NB4 (cell line): ENCODE data around the gene CXCR2.

Source experiments
- CTCF ChIP-seq: IDR thresholded peaks from one replicate; pipeline ENCODE4 v1.5.1; 2012; ENCODE audit warnings: low read depth, low read length
- MYC ChIP-seq: IDR thresholded peaks from 2 replicates; pipeline ENCODE4 v1.6.1; 2011; ENCODE audit warnings: low read depth, low read length
- POLR2A ChIP-seq: IDR thresholded peaks from 2 replicates; pipeline ENCODE4 v1.6.1; 2011; ENCODE audit warnings: mild to moderate bottlenecking; ENCODE audit not compliant: insufficient read length; ENCODE audit errors: extremely low read depth
- TF ChIP-seq, protein P1 (sequence below): IDR thresholded peaks from 2 replicates; pipeline ENCODE4 v1.6.1; 2011; ENCODE audit warnings: low read depth, low read length

DNA sequence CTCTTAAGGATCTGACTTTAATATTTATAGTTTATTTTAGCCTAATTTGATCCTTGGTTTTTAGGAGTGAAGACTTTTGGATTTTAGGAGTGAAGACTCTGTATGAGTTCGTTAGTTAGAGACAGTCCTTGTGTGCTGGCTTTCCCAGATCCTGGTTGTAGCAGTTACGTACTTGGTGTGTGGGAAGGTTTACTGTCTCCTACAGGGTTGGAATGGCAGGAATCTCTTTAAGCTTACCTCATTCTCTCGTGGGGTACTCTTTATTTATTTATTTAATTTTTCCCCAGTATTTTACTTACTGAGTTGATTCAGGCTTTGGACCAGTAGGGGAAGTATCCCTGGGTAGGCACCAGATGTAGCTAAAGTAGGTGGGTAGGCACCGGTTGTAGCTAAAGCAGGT lies 1.8 kb upstream of the CXCR2 start:
- no peak for TF ChIP-seq CTCF
- no peak for TF ChIP-seq POLR2A
- TF ChIP-seq, protein P1, sequence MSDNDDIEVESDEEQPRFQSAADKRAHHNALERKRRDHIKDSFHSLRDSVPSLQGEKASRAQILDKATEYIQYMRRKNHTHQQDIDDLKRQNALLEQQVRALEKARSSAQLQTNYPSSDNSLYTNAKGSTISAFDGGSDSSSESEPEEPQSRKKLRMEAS: no peak
- no peak for TF ChIP-seq MYC
